GM18517 (cell line): Measurements from ENCODE around the gene S100P.
A peak's percentile ranks its signal among the peaks of the same experiment; 100 is the strongest.
"Not testable (repeated sequence)": the region's sequence is repeated elsewhere in the genome, so short reads cannot be mapped to it uniquely, and the experiment has no call there.

ENCODE experiments used
- ATAC-seq: cut with Tn5 transposase; IDR thresholded peaks from one replicate; pipeline ENCODE4 v1.9.1; 2021; ENCODE audit warnings: mild to moderate bottlenecking, moderate library complexity; ENCODE audit not compliant: unreplicated experiment

Gene S100P

GRCh38 chr4:6672541-6673190 lies 21.0 kb upstream of the S100P start:
- ATAC-seq = not testable (repeated sequence)

- ATAC-seq = not testable (repeated sequence)
Measured at GRCh38 chr4:6673191-6673659, 20.5 kb upstream of the S100P start.

GRCh38 chr4:6673660-6674499 lies 19.8 kb upstream of the S100P start:
- peak; percentile 78 for ATAC-seq

- peak; percentile 49 for ATAC-seq
Measured at GRCh38 chr4:6674500-6675149, 19.1 kb upstream of the S100P start.

- ATAC-seq = no peak
Measured at GRCh38 chr4:6676722-6677558, 16.7 kb upstream of the S100P start.

- no peak for ATAC-seq
Measured at GRCh38 chr4:6680372-6681034, 13.2 kb upstream of the S100P start.

- no peak for ATAC-seq
Measured at GRCh38 chr4:6681191-6681590, 12.5 kb upstream of the S100P start.

GRCh38 chr4:6682862-6683590 lies 10.7 kb upstream of the S100P start:
- no peak for ATAC-seq

GRCh38 chr4:6684656-6685055 lies 9.0 kb upstream of the S100P start:
- ATAC-seq = no peak

GRCh38 chr4:6686104-6686787 lies 7.4 kb upstream of the S100P start:
- ATAC-seq = no peak

GRCh38 chr4:6687947-6688878 lies 5.5 kb upstream of the S100P start:
- ATAC-seq = no peak

- peak; percentile 84 for ATAC-seq
Measured at GRCh38 chr4:6688879-6689505, 4.7 kb upstream of the S100P start.

GRCh38 chr4:6689506-6689960 lies 4.1 kb upstream of the S100P start:
- no peak for ATAC-seq

GRCh38 chr4:6692379-6692778 lies 1.3 kb upstream of the S100P start:
- no peak for ATAC-seq

- no peak for ATAC-seq
Measured at GRCh38 chr4:6692806-6693205, 872 bp upstream of the S100P start.

GRCh38 chr4:6694177-6694901 lies 661 bp downstream of the S100P start:
- ATAC-seq = no peak
